Measurements from ENCODE around the gene PDE2A.

The PDE2A gene

GRCh38 chr11:72541257-72541974 lies 132.8 kb downstream of the PDE2A start:
- Histone ChIP-seq H3K36me3 (ENCODE audit: insufficient read depth, low read length) (no peaks in the 10 kb centered on the region), H2AFZ (ENCODE audit: low read depth, low read length) (no peak overlapping the region), H3K9ac (ENCODE audit: low read depth, low read length) (no peak overlapping the region), H3K79me2 (ENCODE audit: insufficient read depth, low read length) (no peaks in the 10 kb centered on the region), H3K4me2 (ENCODE audit: insufficient read depth, low read length) (no peak overlapping the region), H3K27ac (ENCODE audit: low read length) (no peak overlapping the region), H3K27me3 (ENCODE audit: insufficient read depth, low read length, poor library complexity) (peaks cover 23% of the 10 kb centered on the region), H3K4me1 (ENCODE audit: insufficient read depth, low read length) (no peaks in the 10 kb centered on the region), H3K9me3 (ENCODE audit: insufficient read depth, low read length, severe bottlenecking) (no peaks in the 10 kb centered on the region), H4K20me1 (ENCODE audit: insufficient read depth, low read length) (no peaks in the 10 kb centered on the region), H3K4me3 (ENCODE audit: low read depth in 1 of 2, low read length in 2 of 2) (no peak overlapping the region)
- DNase-seq (no peak), ATAC-seq (ENCODE audit: insufficient read depth, low read depth) (no peak)
- TF ChIP-seq EZH2 (IDR thresholded peaks at IDR 0.05; ENCODE audit: borderline replicate concordance, low read depth, low read length, severe bottlenecking), result no peak
- no peak for TF ChIP-seq CTCF (IDR thresholded peaks at IDR 0.05; ENCODE audit: borderline replicate concordance, extremely low read depth, low read length, poor library complexity, severe bottlenecking)

GRCh38 chr11:72537051-72537450 lies 137.2 kb downstream of the PDE2A start:
- no peak overlapping the region for H3K4me2 ChIP-seq (ENCODE audit: insufficient read depth, low read length)
- no peak overlapping the region for H3K9ac ChIP-seq (ENCODE audit: low read depth, low read length)
- H3K27ac ChIP-seq (ENCODE audit: low read length), result no peak overlapping the region
- no peaks in the 10 kb centered on the region for H3K79me2 ChIP-seq (ENCODE audit: insufficient read depth, low read length)
- no peaks in the 10 kb centered on the region for H4K20me1 ChIP-seq (ENCODE audit: insufficient read depth, low read length)
- no peak for ATAC-seq (ENCODE audit: insufficient read depth, low read depth)
- TF ChIP-seq CTCF (IDR thresholded peaks at IDR 0.05; ENCODE audit: borderline replicate concordance, extremely low read depth, low read length, poor library complexity, severe bottlenecking), result no peak
- no peak for TF ChIP-seq EZH2 (IDR thresholded peaks at IDR 0.05; ENCODE audit: borderline replicate concordance, low read depth, low read length, severe bottlenecking)
- H3K36me3 ChIP-seq (ENCODE audit: insufficient read depth, low read length), result no peaks in the 10 kb centered on the region
- H3K27me3 ChIP-seq (ENCODE audit: insufficient read depth, low read length, poor library complexity), result peaks cover 25% of the 10 kb centered on the region
- no peak overlapping the region for H3K4me3 ChIP-seq (ENCODE audit: low read depth in 1 of 2, low read length in 2 of 2)
- no peaks in the 10 kb centered on the region for H3K4me1 ChIP-seq (ENCODE audit: insufficient read depth, low read length)
- H2AFZ ChIP-seq (ENCODE audit: low read depth, low read length), result no peak overlapping the region
- no peaks in the 10 kb centered on the region for H3K9me3 ChIP-seq (ENCODE audit: insufficient read depth, low read length, severe bottlenecking)
- no peak for DNase-seq

DNA sequence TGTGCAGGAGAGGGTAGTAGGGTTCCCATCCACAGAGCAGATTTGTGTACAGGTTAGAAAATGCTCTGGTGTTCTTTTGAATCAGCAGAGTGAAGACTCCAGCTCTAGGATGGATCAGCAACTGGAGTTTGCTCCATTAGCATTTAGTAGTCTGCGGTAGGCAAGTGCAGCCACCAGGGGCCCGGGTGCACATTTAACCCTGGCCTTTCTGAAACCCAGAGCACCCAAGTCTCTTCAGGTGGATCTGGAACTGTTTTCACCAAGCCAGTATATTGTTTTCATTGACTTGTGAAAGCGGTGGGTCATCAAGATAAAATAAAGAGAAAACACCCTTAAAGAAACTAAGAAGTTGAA lies 139.1 kb downstream of the PDE2A start:
- no peak overlapping the region for H3K4me2 ChIP-seq (ENCODE audit: insufficient read depth, low read length)

More for the DNA sequence above, 139.1 kb downstream of the PDE2A start:
- Histone ChIP-seq H3K9ac (ENCODE audit: low read depth, low read length) (no peak overlapping the region), H3K27ac (ENCODE audit: low read length) (no peak overlapping the region), H2AFZ (ENCODE audit: low read depth, low read length) (no peak overlapping the region), H3K9me3 (ENCODE audit: insufficient read depth, low read length, severe bottlenecking) (no peaks in the 10 kb centered on the region), H4K20me1 (ENCODE audit: insufficient read depth, low read length) (no peaks in the 10 kb centered on the region), H3K4me1 (ENCODE audit: insufficient read depth, low read length) (no peaks in the 10 kb centered on the region), H3K36me3 (ENCODE audit: insufficient read depth, low read length) (no peaks in the 10 kb centered on the region), H3K4me3 (ENCODE audit: low read depth in 1 of 2, low read length in 2 of 2) (no peak overlapping the region), H3K79me2 (ENCODE audit: insufficient read depth, low read length) (no peaks in the 10 kb centered on the region), H3K27me3 (ENCODE audit: insufficient read depth, low read length, poor library complexity) (peaks cover 17% of the 10 kb centered on the region)
- peak; percentile 6 for TF ChIP-seq CTCF (IDR thresholded peaks at IDR 0.05; ENCODE audit: borderline replicate concordance, extremely low read depth, low read length, poor library complexity, severe bottlenecking)
- no peak for TF ChIP-seq EZH2 (IDR thresholded peaks at IDR 0.05; ENCODE audit: borderline replicate concordance, low read depth, low read length, severe bottlenecking)
- DNase-seq, result no peak
- ATAC-seq (ENCODE audit: insufficient read depth, low read depth), result no peak
